NCI-H1048 (cell line): ENCODE results near the gene PAQR6.

Source experiments
- DNase-seq: peaks from one replicate; lab custom pipeline; 2025; lab: John Stamatoyannopoulos, UW

Gene PAQR6

GRCh38 chr1:156195853-156196252 is 52.0 kb downstream of the PAQR6 start:
- no peak for DNase-seq

- no peak for DNase-seq
These were observed 53.6 kb downstream of the PAQR6 start for GRCh38 chr1:156194300-156194652.

- DNase-seq = peak; percentile 100
These were observed 54.2 kb downstream of the PAQR6 start, which contains the start of gene SLC25A44 for GRCh38 chr1:156193488-156194299. Gene SLC25A44, plus strand, starts transcription at chr1:156194104. Its CDS starts 5,744 bp downstream, at chr1:156199848.
